HCT116 (cell line): Measurements from ENCODE around the gene GPAM. TPM values are rescaled to one million over a fixed set of nuclear protein-coding genes. Genes with fewer than 3 reads are reported as not detected.

Experiments used
- ATAC-seq: fragments of 200-7000 bp; cut with Tn5 transposase; 2 replicates; pipeline ENCODE4 v1.9.1; 2020; ENCODE audit warnings: mild to moderate bottlenecking, moderate library complexity
- BruUV-seq: library from RNA; stranded (reverse); fragments of 400-500 nt; replicated peaks from 2 replicates; lab custom pipeline; 2021; lab: Mats Ljungman, UMichigan
- CTCF ChIA-PET: fragments of 300-600 bp; sonication (Branson Sonifier 250); formaldehyde crosslinking; loops from one replicate; lab custom pipeline; 2021; ENCODE audit warnings: antibody characterized with exemption; lab: Charles Lee
- POLR2A ChIA-PET: fragments of 300-600, 350-600 bp; sonication (Branson Sonifier 250); formaldehyde crosslinking; loops from one replicate; lab custom pipeline; 2021; ENCODE audit warnings: antibody characterized with exemption; lab: Charles Lee
- RAD21 ChIA-PET, 2 experiments: fragments of 300-600 bp; sonication (Branson Sonifier 250); formaldehyde crosslinking; loops; one replicate each; lab custom pipeline; 2023; ENCODE audit warnings: low total read pairs in 2 of 2; ENCODE audit not compliant: uncharacterized antibody in 2 of 2, unreplicated experiment in 2 of 2, low non-redundant PET in 1 of 2; lab: Charles Lee
- DNase-seq: peaks from one replicate; pipeline ENCODE4 v3.0.0-alpha.2; 2010; ENCODE audit warnings: low read depth, low spot score
- H2AFZ ChIP-seq: fragments of 200-600 bp; shearing (Covaris generic), sonication (generic); 2 replicates; pipeline ENCODE4 v1.6.1; 2017; ENCODE audit warnings: low read depth, mixed run types, mixed read lengths, antibody characterized with exemption, low read length; ENCODE audit not compliant: poor library complexity, severe bottlenecking
- H3K27ac ChIP-seq: 2 replicates; pipeline ENCODE4 v1.5.1; 2012; ENCODE audit warnings: low read depth, low read length
- H3K27me3 ChIP-seq: fragments of 200-600 bp; sonication (generic); 2 replicates; pipeline ENCODE4 v1.6.1; 2016; ENCODE audit warnings: mixed run types, low read length, mixed read lengths; ENCODE audit not compliant: insufficient read depth
- H3K36me3 ChIP-seq, 2 experiments: fragments of 200-500 bp in 1 of 2; fragments of 200-600 bp in 1 of 2; sonication (Bioruptor generic) in 1 of 2; sonication (generic) in 1 of 2; 2 replicates each; pipeline versions ENCODE4 v1.5.1 to v1.6.1; 2014 to 2016; ENCODE audit warnings: low read length in 2 of 2, inconsistent platforms in 1 of 2, mixed read lengths in 1 of 2, mixed run types in 1 of 2; ENCODE audit not compliant: insufficient read depth in 2 of 2, control insufficient read depth in 1 of 2
- H3K4me1 ChIP-seq, 2 experiments: fragments of 200-600 bp in 1 of 2; sonication (generic) in 1 of 2; 2 replicates each; pipeline versions ENCODE4 v1.5.1 to v1.6.1; 2012 to 2017; ENCODE audit warnings: low read length in 2 of 2, inconsistent platforms in 1 of 2, mild to moderate bottlenecking in 1 of 2, mixed read lengths in 1 of 2, mixed run types in 1 of 2, moderate library complexity in 1 of 2; ENCODE audit not compliant: insufficient read depth in 2 of 2, control insufficient read depth in 1 of 2
- H3K4me2 ChIP-seq: fragments of 200-600 bp; sonication (generic); 2 replicates; pipeline ENCODE4 v1.6.1; 2017; ENCODE audit warnings: mixed run types, low read length, mixed read lengths
- H3K4me3 ChIP-seq, 2 experiments: fragments of 200-600 bp in 1 of 2; sonication (generic) in 1 of 2; replicated peaks in 1 of 2; 2 replicates each; pipeline ENCODE4 v1.5.1; 2011 to 2016; ENCODE audit warnings: low read length in 2 of 2, control low read depth in 1 of 2, low read depth in 1 of 2, mild to moderate bottlenecking in 1 of 2, mixed read lengths in 1 of 2, mixed run types in 1 of 2
- H3K79me2 ChIP-seq: fragments of 200-600 bp; sonication (generic); 2 replicates; pipeline ENCODE4 v1.6.1; 2017; ENCODE audit warnings: mild to moderate bottlenecking, mixed run types, low read length, moderate library complexity, mixed read lengths; ENCODE audit not compliant: insufficient read depth
- H3K9ac ChIP-seq: fragments of 200-600 bp; sonication (generic); 2 replicates; pipeline ENCODE4 v1.6.1; 2016; ENCODE audit warnings: low read length, mixed read lengths
- H3K9me2 ChIP-seq: fragments of 200-600 bp; sonication (generic), shearing (Covaris generic); 2 replicates; pipeline ENCODE4 v1.6.1; 2017; ENCODE audit warnings: mixed run types, mild to moderate bottlenecking, moderate library complexity; ENCODE audit not compliant: insufficient read depth
- H3K9me3 ChIP-seq, 2 experiments: fragments of 200-500 bp in 1 of 2; fragments of 200-600 bp in 1 of 2; sonication (Bioruptor generic) in 1 of 2; sonication (generic) in 1 of 2; 2 replicates each; pipeline ENCODE4 v1.6.1; 2014 to 2017; ENCODE audit warnings: low read length in 2 of 2, mixed read lengths in 2 of 2, inconsistent platforms in 1 of 2, low read depth in 1 of 2, mild to moderate bottlenecking in 1 of 2, mixed run types in 1 of 2, moderate library complexity in 1 of 2; ENCODE audit not compliant: control insufficient read depth in 1 of 2, insufficient read depth in 1 of 2
- H4K20me1 ChIP-seq: fragments of 200-600 bp; sonication (generic), shearing (Covaris generic); 2 replicates; pipeline ENCODE4 v1.6.1; 2017; ENCODE audit warnings: mixed run types, mild to moderate bottlenecking, moderate library complexity; ENCODE audit not compliant: insufficient read depth
- CEBPB ChIP-seq: IDR thresholded peaks from 2 replicates; pipeline ENCODE4 v1.6.1; 2012; ENCODE audit warnings: low read depth
- ELF1 ChIP-seq: IDR thresholded peaks from 2 replicates; pipeline ENCODE4 v1.6.1; 2012; ENCODE audit warnings: low read depth, borderline replicate concordance
- EZH2phosphoT487 ChIP-seq: fragments of 200-600 bp; IDR thresholded peaks from 2 replicates; pipeline ENCODE4 v1.6.1; 2018; ENCODE audit warnings: antibody characterized with exemption, borderline replicate concordance
- FOSL1 ChIP-seq: IDR thresholded peaks from 2 replicates; pipeline ENCODE4 v1.6.1; 2012; ENCODE audit warnings: low read depth
- JUND ChIP-seq: IDR thresholded peaks from 2 replicates; pipeline ENCODE4 v1.6.1; 2012
- REST ChIP-seq: IDR thresholded peaks from 2 replicates; pipeline ENCODE4 v1.6.1; 2012; ENCODE audit warnings: low read depth
- SIN3A ChIP-seq: IDR thresholded peaks from 2 replicates; pipeline ENCODE4 v1.6.1; 2012; ENCODE audit warnings: low read depth
- SP1 ChIP-seq: IDR thresholded peaks from 2 replicates; pipeline ENCODE4 v1.6.1; 2012; ENCODE audit warnings: low read depth
- TCF7L2 ChIP-seq: IDR thresholded peaks from 2 replicates; pipeline ENCODE4 v1.7.0; 2011; ENCODE audit warnings: borderline replicate concordance, inconsistent platforms; ENCODE audit not compliant: insufficient read depth, insufficient read length; ENCODE audit errors: extremely low read depth
- intact Hi-C: fragments of 100-400 bp; cut with micrococcal nuclease; formaldehyde crosslinking; loops from 2 replicates; pipeline ENCODE4 v1.10.0; 2022
- total RNA-seq: library from RNA; stranded (reverse); gene quantifications from one replicate; pipeline ENCODE4 v1.2.1, GENCODE V29; 2021; ENCODE audit not compliant: unreplicated experiment
- TF ChIP-seq, protein P1 (sequence below), 3 experiments: fragments of 200-600 bp in 1 of 3; sonication (generic) in 1 of 3; IDR thresholded peaks in 2 of 3; conservative IDR thresholded peaks in 1 of 3; 2 replicates each; pipeline ENCODE4 v1.5.1; 2012 to 2017; ENCODE audit warnings: low read depth in 2 of 3, low read length in 2 of 3, antibody characterized with exemption in 1 of 3, borderline replicate concordance in 1 of 3, control low read depth in 1 of 3, mild to moderate bottlenecking in 1 of 3, mixed read lengths in 1 of 3, mixed run types in 1 of 3, moderate library complexity in 1 of 3; ENCODE audit not compliant: insufficient read depth in 1 of 3

Gene GPAM
- total RNA-seq, 1 experiment from 2014 or later = 19.3 TPM

- Histone ChIP-seq H3K36me3 (no peaks in the 10 kb centered on the region), H3K9me3 (no peaks in the 10 kb centered on the region), H2AFZ (no peak overlapping the region), H3K9ac (no peak overlapping the region), H4K20me1 (no peaks in the 10 kb centered on the region), H3K4me3 (no peak overlapping the region), H3K4me1 (peaks cover 4 to 6% of the 10 kb centered on the region in 2 experiments; a peak in 2 of 4 replicates), H3K79me2 (no peaks in the 10 kb centered on the region), H3K4me2 (no peak overlapping the region), H3K27me3 (peaks cover 8% of the 10 kb centered on the region; the same call in 1 of the 2 replicates), H3K9me2 (no peaks in the 10 kb centered on the region), H3K27ac (no peak overlapping the region)
- DNase-seq = no peak
- ATAC-seq = no peak
- CTCF ChIA-PET = no interaction called here
- no TSS peak for BruUV-seq
- intact Hi-C loops = no loop called here
- POLR2A ChIA-PET = no interaction called here
- RAD21 ChIA-PET = no interaction called here
- no peak for TF ChIP-seq SIN3A
- no peak for TF ChIP-seq JUND
- TF ChIP-seq, protein P1, sequence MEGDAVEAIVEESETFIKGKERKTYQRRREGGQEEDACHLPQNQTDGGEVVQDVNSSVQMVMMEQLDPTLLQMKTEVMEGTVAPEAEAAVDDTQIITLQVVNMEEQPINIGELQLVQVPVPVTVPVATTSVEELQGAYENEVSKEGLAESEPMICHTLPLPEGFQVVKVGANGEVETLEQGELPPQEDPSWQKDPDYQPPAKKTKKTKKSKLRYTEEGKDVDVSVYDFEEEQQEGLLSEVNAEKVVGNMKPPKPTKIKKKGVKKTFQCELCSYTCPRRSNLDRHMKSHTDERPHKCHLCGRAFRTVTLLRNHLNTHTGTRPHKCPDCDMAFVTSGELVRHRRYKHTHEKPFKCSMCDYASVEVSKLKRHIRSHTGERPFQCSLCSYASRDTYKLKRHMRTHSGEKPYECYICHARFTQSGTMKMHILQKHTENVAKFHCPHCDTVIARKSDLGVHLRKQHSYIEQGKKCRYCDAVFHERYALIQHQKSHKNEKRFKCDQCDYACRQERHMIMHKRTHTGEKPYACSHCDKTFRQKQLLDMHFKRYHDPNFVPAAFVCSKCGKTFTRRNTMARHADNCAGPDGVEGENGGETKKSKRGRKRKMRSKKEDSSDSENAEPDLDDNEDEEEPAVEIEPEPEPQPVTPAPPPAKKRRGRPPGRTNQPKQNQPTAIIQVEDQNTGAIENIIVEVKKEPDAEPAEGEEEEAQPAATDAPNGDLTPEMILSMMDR (IDR thresholded peaks at IDR 0.05 in 2 of 3, conservative IDR thresholded peaks at IDR 0.05 in 1 of 3; ENCODE audit: borderline replicate concordance in 1 of 3, insufficient read depth in 1 of 3, low read depth in 2 of 3, low read length in 2 of 3) = no peak
- TF ChIP-seq TCF7L2 = no peak
- no peak for TF ChIP-seq EZH2phosphoT487
- TF ChIP-seq ELF1 = no peak
- no peak for TF ChIP-seq FOSL1
- TF ChIP-seq CEBPB = no peak
- TF ChIP-seq SP1 = no peak
- TF ChIP-seq REST = no peak
Measured at GRCh38 chr10:112132435-112132834, 51.1 kb downstream of the GPAM start.
